ENCODE measurements around the gene KRT31. TPM values are rescaled to one million over a fixed set of nuclear protein-coding genes. Genes with fewer than 3 reads are reported as not detected.

KRT31 gene
- total and polyA plus RNA-seq, 2 of the 4 experiments (the other 2 are of a cell fraction): 0.05 TPM; not detected in 1

DNA sequence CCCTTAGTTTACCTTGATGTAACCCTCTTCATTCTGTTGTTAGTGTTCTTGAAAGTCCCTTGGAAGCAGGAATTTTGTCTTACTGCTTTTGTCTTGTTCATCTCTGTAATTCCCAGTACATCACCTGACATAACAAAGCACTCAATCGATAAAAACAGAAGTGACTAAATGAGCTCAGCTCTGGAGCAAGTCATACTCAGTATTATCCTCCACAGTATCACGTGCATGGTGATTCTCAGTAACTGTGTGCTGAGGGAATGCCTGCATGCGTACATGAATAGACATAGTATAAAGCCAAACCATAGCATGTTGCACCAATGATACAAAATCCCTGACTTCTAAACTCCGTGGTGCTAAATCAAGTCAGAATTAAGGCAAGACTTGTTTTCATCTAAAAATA is 36.2 kb upstream of the KRT31 start:
- in situ Hi-C loops (cut with MboI; ENCODE audit: low sequenced_read_pairs): no loop called here
- ChIA-PET CTCF (interaction anchor here (1.1 kb wide), 1 partner anchor 18 kb away, joined by 3 read pairs; no protein-coding TSS in a partner anchor), POLR2A (ENCODE audit: unreplicated experiment) (no interaction called here)
- Histone ChIP-seq H2AK5ac (ENCODE audit: low read depth, low read length) (no peak overlapping the region), H2AK9ac (replicated peaks; ENCODE audit: low read depth, low read length, poor library complexity) (no peak overlapping the region), H3K9ac (ENCODE audit: low read depth, low read length) (no peak overlapping the region), H3K27ac (ENCODE audit: insufficient read depth, low read length) (no peak overlapping the region), H3K23ac (ENCODE audit: low read depth, low read length) (no peak overlapping the region), H3K36me3 (ENCODE audit: control insufficient read depth, insufficient read depth, low read length) (no peaks in the 10 kb centered on the region), H3K56ac (ENCODE audit: extremely low read depth, insufficient read depth, low read length) (no peak overlapping the region), H3K27me3 (ENCODE audit: control insufficient read depth, insufficient read depth, low read length) (peaks cover 6% of the 10 kb centered on the region; the same call in 1 of the 2 replicates), H3K9me1 (ENCODE audit: insufficient read depth, low read length) (0 out of 2 replicates have a peak, but pooled peaks cover 5% of the 10 kb centered on the region), H2BK5ac (ENCODE audit: low read depth, low read length, poor library complexity, severe bottlenecking) (no peak overlapping the region), H2AFZ (replicated peaks; ENCODE audit: low read length, poor library complexity) (no peak overlapping the region), H3K9me3 (ENCODE audit: control insufficient read depth, insufficient read depth, low read length) (no peaks in the 10 kb centered on the region), H3K4me2 (ENCODE audit: low read depth, low read length) (no peak overlapping the region), H3K18ac (ENCODE audit: low read depth, low read length) (no peak overlapping the region), H4K5ac (ENCODE audit: low read depth, low read length) (no peak overlapping the region), H3K4ac (ENCODE audit: low read depth, low read length) (no peak overlapping the region), H2BK20ac (ENCODE audit: low read depth, low read length) (no peak overlapping the region; the same call in 1 of the 2 replicates), H3K14ac (replicated peaks; ENCODE audit: low read depth, low read length) (no peak overlapping the region), H3K4me3 (ENCODE audit: insufficient read depth, low read depth, low read length) (no peak overlapping the region), H2BK120ac (ENCODE audit: low read depth, low read length) (no peak overlapping the region), H4K8ac (ENCODE audit: low read depth in 2 of 2, low read length in 2 of 2) (no peak overlapping the region), H4K20me1 (ENCODE audit: insufficient read depth, low read length) (no peaks in the 10 kb centered on the region), H3K79me1 (ENCODE audit: low read depth in 1 of 2, low read length in 2 of 2) (no peaks in the 10 kb centered on the region), H3K4me1 (ENCODE audit: control insufficient read depth, insufficient read depth, low read length) (peaks cover 5% of the 10 kb centered on the region), H4K91ac (ENCODE audit: insufficient read depth, low read depth, low read length) (no peak overlapping the region), H2BK15ac (ENCODE audit: low read depth, low read length) (no peak overlapping the region)
- dilution Hi-C loops (cut with HindIII; ENCODE audit: low sequenced_read_pairs, unreplicated experiment): no loop called here
- intact Hi-C loops (cut with micrococcal nuclease): no loop called here
- ATAC-seq (ENCODE audit: low read depth) (no peak), DNase-seq (no peak)
- no CpG with 5 or more reads among the region's 4 CpGs for WGBS, 2 experiments (ENCODE audit: extremely low coverage in 2 of 2, insufficient read length in 1 of 2)
- TF ChIP-seq SMC3 (IDR thresholded peaks at IDR 0.05; ENCODE audit: low read depth, low read length) (no peak), NFE2L2 (IDR thresholded peaks at IDR 0.05; ENCODE audit: low read depth, low read length) (no peak), MXI1 (IDR thresholded peaks at IDR 0.05; ENCODE audit: borderline replicate concordance, low read depth, low read length) (no peak), CHD1 (IDR thresholded peaks at IDR 0.05; ENCODE audit: low read depth, low read length) (no peak), BHLHE40 (IDR thresholded peaks at IDR 0.05; ENCODE audit: low read depth, low read length) (no peak), MAFK (IDR thresholded peaks at IDR 0.05; ENCODE audit: low read depth, low read length) (no peak), CEBPB (IDR thresholded peaks at IDR 0.05; ENCODE audit: low read depth, low read length) (no peak), POLR2A (IDR thresholded peaks at IDR 0.05; ENCODE audit: low read depth, low read length) (no peak), FOS (IDR thresholded peaks at IDR 0.05; ENCODE audit: low read depth, low read length) (no peak), RAD21 (IDR thresholded peaks at IDR 0.05; ENCODE audit: low read length) (no peak), RCOR1 (IDR thresholded peaks at IDR 0.05; ENCODE audit: insufficient replicate concordance, low read length) (no peak)
- TF ChIP-seq, protein P1, sequence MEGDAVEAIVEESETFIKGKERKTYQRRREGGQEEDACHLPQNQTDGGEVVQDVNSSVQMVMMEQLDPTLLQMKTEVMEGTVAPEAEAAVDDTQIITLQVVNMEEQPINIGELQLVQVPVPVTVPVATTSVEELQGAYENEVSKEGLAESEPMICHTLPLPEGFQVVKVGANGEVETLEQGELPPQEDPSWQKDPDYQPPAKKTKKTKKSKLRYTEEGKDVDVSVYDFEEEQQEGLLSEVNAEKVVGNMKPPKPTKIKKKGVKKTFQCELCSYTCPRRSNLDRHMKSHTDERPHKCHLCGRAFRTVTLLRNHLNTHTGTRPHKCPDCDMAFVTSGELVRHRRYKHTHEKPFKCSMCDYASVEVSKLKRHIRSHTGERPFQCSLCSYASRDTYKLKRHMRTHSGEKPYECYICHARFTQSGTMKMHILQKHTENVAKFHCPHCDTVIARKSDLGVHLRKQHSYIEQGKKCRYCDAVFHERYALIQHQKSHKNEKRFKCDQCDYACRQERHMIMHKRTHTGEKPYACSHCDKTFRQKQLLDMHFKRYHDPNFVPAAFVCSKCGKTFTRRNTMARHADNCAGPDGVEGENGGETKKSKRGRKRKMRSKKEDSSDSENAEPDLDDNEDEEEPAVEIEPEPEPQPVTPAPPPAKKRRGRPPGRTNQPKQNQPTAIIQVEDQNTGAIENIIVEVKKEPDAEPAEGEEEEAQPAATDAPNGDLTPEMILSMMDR (conservative IDR thresholded peaks at IDR 0.05; ENCODE audit: low read depth, low read length): no peak
- TF ChIP-seq, protein P2, sequence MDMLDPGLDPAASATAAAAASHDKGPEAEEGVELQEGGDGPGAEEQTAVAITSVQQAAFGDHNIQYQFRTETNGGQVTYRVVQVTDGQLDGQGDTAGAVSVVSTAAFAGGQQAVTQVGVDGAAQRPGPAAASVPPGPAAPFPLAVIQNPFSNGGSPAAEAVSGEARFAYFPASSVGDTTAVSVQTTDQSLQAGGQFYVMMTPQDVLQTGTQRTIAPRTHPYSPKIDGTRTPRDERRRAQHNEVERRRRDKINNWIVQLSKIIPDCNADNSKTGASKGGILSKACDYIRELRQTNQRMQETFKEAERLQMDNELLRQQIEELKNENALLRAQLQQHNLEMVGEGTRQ (IDR thresholded peaks at IDR 0.05; ENCODE audit: low read depth, low read length): no peak
- BruUV-seq (replicated peaks): no TSS peak
